Esophagus squamous epithelium (tissue), 5 donors: ENCODE measurements around the gene ARL13B. TPM values are rescaled to one million over a fixed set of nuclear protein-coding genes. Genes with fewer than 3 reads are reported as not detected.

Source experiments
- DNase-seq: peaks from one replicate; lab custom pipeline; 2025; lab: John Stamatoyannopoulos, UW
- H3K27ac ChIP-seq, 4 donors: fragments of 200-600 bp; sonication (generic); one replicate each; pipeline ENCODE4 v1.5.1; 2016 to 2019; ENCODE audit warnings: mild to moderate bottlenecking in 1 of 4
- H3K27me3 ChIP-seq, 4 donors: fragments of 200-600 bp; sonication (generic); 1 replicate in 3 of 4; 2 replicates in 1 of 4; pipeline versions ENCODE4 v1.5.1 to v1.6.0; 2017 to 2021; ENCODE audit warnings: antibody characterized with exemption in 1 of 4
- H3K36me3 ChIP-seq, 3 donors: fragments of 200-600 bp; sonication (generic); one replicate each; pipeline ENCODE4 v1.5.1; 2016 to 2019
- H3K4me1 ChIP-seq, 3 donors: fragments of 200-600 bp; sonication (generic); one replicate each; pipeline ENCODE4 v1.5.1; 2017 to 2019
- H3K4me3 ChIP-seq, 4 donors: fragments of 200-600 bp; sonication (generic); 1 replicate in 3 of 4; 2 replicates in 1 of 4; pipeline ENCODE4 v1.5.1; 2016 to 2019; ENCODE audit warnings: mild to moderate bottlenecking in 2 of 4, moderate library complexity in 1 of 4
- H3K9me3 ChIP-seq, 3 donors: fragments of 200-600 bp; sonication (generic); one replicate each; pipeline ENCODE4 v1.5.1; 2016 to 2019
- CTCF ChIP-seq, 6 experiments: fragments of 450-650 bp in 4 of 6; fragments of 200-600 bp in 2 of 6; sonication (generic) in 2 of 6; IDR thresholded peaks; one replicate each; pipeline ENCODE4 v1.5.1; 2016 to 2019; ENCODE audit warnings: antibody characterized with exemption in 6 of 6, mild to moderate bottlenecking in 4 of 6, moderate library complexity in 4 of 6
- POLR2A ChIP-seq, 4 donors: fragments of 450-650 bp; IDR thresholded peaks; one replicate each; pipeline ENCODE4 v1.6.1; 2017; ENCODE audit warnings: antibody characterized with exemption in 4 of 4, mild to moderate bottlenecking in 4 of 4, moderate library complexity in 3 of 4
- WGBS, 2 donors: methylation state at CpG; one replicate each; pipeline ENCODE4 v1.1.5; 2018; 5-methylcytosine and 5-hydroxymethylcytosine counted together
- intact Hi-C: fragments of 100-400 bp; cut with DNase I; formaldehyde crosslinking; loops from one replicate; pipeline ENCODE4 v1.15.0; 2022
- total RNA-seq, 4 donors: library from RNA; depleted of rRNA; stranded (reverse); fragments of >200 nt; gene quantifications; one replicate each; pipeline ENCODE4 v1.1.0, GENCODE V29; 2016
- donor health status: DM: yes; HTN: yes; CAD: no.

The ARL13B gene
- total RNA-seq, 4 donors from 2014 or later: 4.2 to 9.0 (median 6.4) TPM

- Histone ChIP-seq H3K4me3 (no peak overlapping the region), H3K9me3 (no peaks in the 10 kb centered on the region), H3K36me3 (peaks cover 0 to 5% (median 0%) of the 10 kb centered on the region in 3 donors), H3K27me3 (no peaks in the 10 kb centered on the region), H3K27ac (no peak overlapping the region), H3K4me1 (peaks cover 0 to 17% (median 0%) of the 10 kb centered on the region in 3 donors)
- intact Hi-C loops: loop anchor here (10.0 kb wide), 1 partner anchor 64 kb away; the partner anchor contains the start of genes DHFR2 and NSUN3
- 47 to 67% methylated on average over 1 of the region's 1 CpG for WGBS, 2 donors
- DNase-seq: no peak
- no peak for TF ChIP-seq CTCF (IDR thresholded peaks at IDR 0.05)
- no peak for TF ChIP-seq POLR2A (IDR thresholded peaks at IDR 0.05)
Measured at GRCh38 chr3:94001191-94001590, 21.2 kb downstream of the ARL13B start.

GRCh38 chr3:94001827-94002495, 22.0 kb downstream of the ARL13B start:
- Histone ChIP-seq H3K4me3 (no peak overlapping the region), H3K27ac (no peak overlapping the region), H3K4me1 (peaks cover 0 to 17% (median 0%) of the 10 kb centered on the region in 3 donors), H3K36me3 (no peaks in the 10 kb centered on the region), H3K9me3 (no peaks in the 10 kb centered on the region), H3K27me3 (no peaks in the 10 kb centered on the region)
- intact Hi-C loops: loop anchor here (10.0 kb wide), 1 partner anchor 63 kb away; the partner anchor contains the start of genes DHFR2 and NSUN3
- no peak for DNase-seq
- 81 to 89% methylated on average over 3 of the region's 3 CpGs for WGBS, 2 donors
- TF ChIP-seq POLR2A (IDR thresholded peaks at IDR 0.05): no peak
- no peak for TF ChIP-seq CTCF (IDR thresholded peaks at IDR 0.05)

GRCh38 chr3:94004301-94004910, 24.5 kb downstream of the ARL13B start:
- TF ChIP-seq POLR2A (IDR thresholded peaks at IDR 0.05) (no peak), CTCF (IDR thresholded peaks at IDR 0.05) (peak in 5 of 6 experiments; percentile 57 to 77 (median 69))
- Histone ChIP-seq H3K9me3 (no peaks in the 10 kb centered on the region), H3K27me3 (no peaks in the 10 kb centered on the region), H3K27ac (peak overlapping the region in 1 of 4 donors; percentile 34), H3K36me3 (no peaks in the 10 kb centered on the region), H3K4me3 (peak overlapping the region in 3 of 4 donors; percentile 20 to 46 (median 27)), H3K4me1 (peaks cover 0 to 17% (median 0%) of the 10 kb centered on the region in 3 donors)
- 2% methylated on average over 4 of the region's 4 CpGs for WGBS, 2 donors
- intact Hi-C loops: loop anchor here (10.0 kb wide), 1 partner anchor 60 kb away; the partner anchor contains the start of genes DHFR2 and NSUN3
- no peak for DNase-seq

- intact Hi-C loops: loop anchor here (10.0 kb wide), 1 partner anchor 57 kb away; the partner anchor contains the start of genes DHFR2 and NSUN3
Measured at GRCh38 chr3:94008253-94008652, 28.3 kb downstream of the ARL13B start.

More at GRCh38 chr3:94008253-94008652, 28.3 kb downstream of the ARL13B start:
- H3K27ac ChIP-seq: no peak overlapping the region
- no peaks in the 10 kb centered on the region for H3K9me3 ChIP-seq
- TF ChIP-seq CTCF (IDR thresholded peaks at IDR 0.05): no peak
- no peak for TF ChIP-seq POLR2A (IDR thresholded peaks at IDR 0.05)
- no peak for DNase-seq
- H3K4me3 ChIP-seq: no peak overlapping the region
- peaks cover 0 to 11% (median 0%) of the 10 kb centered on the region in 3 donors for H3K4me1 ChIP-seq
- H3K36me3 ChIP-seq: no peaks in the 10 kb centered on the region
- H3K27me3 ChIP-seq: no peaks in the 10 kb centered on the region
- 75 to 79% methylated on average over 2 of the region's 2 CpGs for WGBS, 2 donors
